ENCODE results near the gene AFP. TPM values are rescaled to one million over a fixed set of nuclear protein-coding genes. Genes with fewer than 3 reads are reported as not detected.

Gene AFP
- total RNA-seq, 1 experiment from 2014 or later: 0.92 TPM

DNA sequence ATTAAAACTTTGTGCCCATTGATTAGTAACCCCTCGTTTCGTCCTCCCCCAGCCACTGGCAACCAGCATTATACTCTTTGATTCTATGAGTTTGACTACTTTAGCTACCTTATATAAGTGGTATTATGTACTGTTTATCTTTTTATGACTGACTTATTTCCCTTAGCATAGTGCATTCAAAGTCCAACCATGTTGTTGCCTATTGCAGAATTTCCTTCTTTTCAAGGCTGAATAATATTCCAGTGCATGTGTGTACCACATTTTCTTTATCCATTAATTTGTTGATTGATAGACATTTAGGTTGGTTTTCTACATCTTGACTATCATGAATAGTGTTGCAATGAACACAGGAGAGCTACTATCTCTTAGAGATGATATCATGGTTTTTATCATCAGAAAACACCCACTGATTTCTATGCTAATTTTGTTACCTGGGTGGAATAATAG is 28.8 kb upstream of the AFP start:
- no peak overlapping the region for H3K27ac ChIP-seq
- H4K20me1 ChIP-seq (ENCODE audit: insufficient read depth): no peaks in the 10 kb centered on the region
- H3K27me3 ChIP-seq (ENCODE audit: insufficient read depth, low read depth): no peaks in the 10 kb centered on the region
- TF ChIP-seq EZH2 (IDR thresholded peaks at IDR 0.05; ENCODE audit: low read depth): no peak
- TF ChIP-seq, protein P1, sequence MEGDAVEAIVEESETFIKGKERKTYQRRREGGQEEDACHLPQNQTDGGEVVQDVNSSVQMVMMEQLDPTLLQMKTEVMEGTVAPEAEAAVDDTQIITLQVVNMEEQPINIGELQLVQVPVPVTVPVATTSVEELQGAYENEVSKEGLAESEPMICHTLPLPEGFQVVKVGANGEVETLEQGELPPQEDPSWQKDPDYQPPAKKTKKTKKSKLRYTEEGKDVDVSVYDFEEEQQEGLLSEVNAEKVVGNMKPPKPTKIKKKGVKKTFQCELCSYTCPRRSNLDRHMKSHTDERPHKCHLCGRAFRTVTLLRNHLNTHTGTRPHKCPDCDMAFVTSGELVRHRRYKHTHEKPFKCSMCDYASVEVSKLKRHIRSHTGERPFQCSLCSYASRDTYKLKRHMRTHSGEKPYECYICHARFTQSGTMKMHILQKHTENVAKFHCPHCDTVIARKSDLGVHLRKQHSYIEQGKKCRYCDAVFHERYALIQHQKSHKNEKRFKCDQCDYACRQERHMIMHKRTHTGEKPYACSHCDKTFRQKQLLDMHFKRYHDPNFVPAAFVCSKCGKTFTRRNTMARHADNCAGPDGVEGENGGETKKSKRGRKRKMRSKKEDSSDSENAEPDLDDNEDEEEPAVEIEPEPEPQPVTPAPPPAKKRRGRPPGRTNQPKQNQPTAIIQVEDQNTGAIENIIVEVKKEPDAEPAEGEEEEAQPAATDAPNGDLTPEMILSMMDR (conservative IDR thresholded peaks at IDR 0.05): no peak
- ChIA-PET CTCF (no interaction called here), POLR2A (ENCODE audit: unreplicated experiment) (no interaction called here)
- H3K4me2 ChIP-seq: no peak overlapping the region
- H3K4me3 ChIP-seq: no peak overlapping the region
- H3K36me3 ChIP-seq (ENCODE audit: low read depth): no peaks in the 10 kb centered on the region
- H2AFZ ChIP-seq: no peak overlapping the region
- H3F3A ChIP-seq (ENCODE audit: insufficient read depth, low read depth): no peaks in the 10 kb centered on the region
- intact Hi-C loops (cut with micrococcal nuclease; ENCODE audit: unreplicated experiment): no loop called here
- H3K79me2 ChIP-seq (ENCODE audit: low read depth): no peaks in the 10 kb centered on the region
- H3K9me2 ChIP-seq (ENCODE audit: insufficient read depth): no peaks in the 10 kb centered on the region
- H3K9me3 ChIP-seq (ENCODE audit: insufficient read depth, low read depth): no peaks in the 10 kb centered on the region
- no peaks in the 10 kb centered on the region for H3K4me1 ChIP-seq (replicated peaks; ENCODE audit: insufficient read depth)
- DNase-seq: no peak
- BruUV-seq (replicated peaks): no TSS peak

DNA sequence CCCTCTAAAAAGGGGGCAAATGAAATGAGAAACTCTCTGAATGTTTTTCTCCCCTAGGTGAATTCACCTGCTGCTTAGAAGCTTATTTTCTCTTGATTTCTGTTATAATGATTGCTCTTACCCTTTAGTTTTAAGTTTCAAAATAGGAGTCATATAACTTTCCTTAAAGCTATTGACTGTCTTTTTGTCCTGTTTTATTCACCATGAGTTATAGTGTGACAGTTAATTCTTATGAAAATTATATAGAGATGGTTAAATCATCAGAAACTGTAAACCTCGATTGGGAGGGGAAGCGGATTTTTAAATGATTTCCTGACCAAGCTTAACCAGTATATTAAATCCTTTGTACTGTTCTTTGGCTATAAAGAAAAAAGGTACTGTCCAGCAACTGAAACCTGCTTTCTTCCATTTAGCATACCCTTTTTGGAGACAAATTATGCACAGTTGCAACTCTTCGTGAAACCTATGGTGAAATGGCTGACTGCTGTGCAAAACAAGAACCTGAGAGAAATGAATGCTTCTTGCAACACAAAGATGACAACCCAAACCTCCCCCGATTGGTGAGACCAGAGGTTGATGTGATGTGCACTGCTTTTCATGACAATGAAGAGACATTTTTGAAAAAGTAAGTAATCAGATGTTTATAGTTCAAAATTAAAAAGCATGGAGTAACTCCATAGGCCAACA is 27.7 kb upstream of the AFP start:
- Histone ChIP-seq H3F3A (ENCODE audit: insufficient read depth, low read depth) (no peaks in the 10 kb centered on the region), H2AFZ (no peak overlapping the region), H3K9me2 (ENCODE audit: insufficient read depth) (no peaks in the 10 kb centered on the region), H3K36me3 (ENCODE audit: low read depth) (no peaks in the 10 kb centered on the region), H3K4me3 (no peak overlapping the region), H3K4me2 (no peak overlapping the region), H3K27ac (no peak overlapping the region), H3K79me2 (ENCODE audit: low read depth) (no peaks in the 10 kb centered on the region), H3K4me1 (replicated peaks; ENCODE audit: insufficient read depth) (no peaks in the 10 kb centered on the region), H3K9me3 (ENCODE audit: insufficient read depth, low read depth) (no peaks in the 10 kb centered on the region), H4K20me1 (ENCODE audit: insufficient read depth) (no peaks in the 10 kb centered on the region), H3K27me3 (ENCODE audit: insufficient read depth, low read depth) (no peaks in the 10 kb centered on the region)
- intact Hi-C loops (cut with micrococcal nuclease; ENCODE audit: unreplicated experiment): no loop called here
- no peak for TF ChIP-seq EZH2 (IDR thresholded peaks at IDR 0.05; ENCODE audit: low read depth)
- TF ChIP-seq, protein P1 (conservative IDR thresholded peaks at IDR 0.05): no peak
- POLR2A ChIA-PET (ENCODE audit: unreplicated experiment): no interaction called here
- CTCF ChIA-PET: interaction anchor here (0.6 kb wide), 1 partner anchor 133 kb away, joined by 3 read pairs; no protein-coding TSS in a partner anchor
- BruUV-seq (replicated peaks): no TSS peak
- DNase-seq: no peak

DNA sequence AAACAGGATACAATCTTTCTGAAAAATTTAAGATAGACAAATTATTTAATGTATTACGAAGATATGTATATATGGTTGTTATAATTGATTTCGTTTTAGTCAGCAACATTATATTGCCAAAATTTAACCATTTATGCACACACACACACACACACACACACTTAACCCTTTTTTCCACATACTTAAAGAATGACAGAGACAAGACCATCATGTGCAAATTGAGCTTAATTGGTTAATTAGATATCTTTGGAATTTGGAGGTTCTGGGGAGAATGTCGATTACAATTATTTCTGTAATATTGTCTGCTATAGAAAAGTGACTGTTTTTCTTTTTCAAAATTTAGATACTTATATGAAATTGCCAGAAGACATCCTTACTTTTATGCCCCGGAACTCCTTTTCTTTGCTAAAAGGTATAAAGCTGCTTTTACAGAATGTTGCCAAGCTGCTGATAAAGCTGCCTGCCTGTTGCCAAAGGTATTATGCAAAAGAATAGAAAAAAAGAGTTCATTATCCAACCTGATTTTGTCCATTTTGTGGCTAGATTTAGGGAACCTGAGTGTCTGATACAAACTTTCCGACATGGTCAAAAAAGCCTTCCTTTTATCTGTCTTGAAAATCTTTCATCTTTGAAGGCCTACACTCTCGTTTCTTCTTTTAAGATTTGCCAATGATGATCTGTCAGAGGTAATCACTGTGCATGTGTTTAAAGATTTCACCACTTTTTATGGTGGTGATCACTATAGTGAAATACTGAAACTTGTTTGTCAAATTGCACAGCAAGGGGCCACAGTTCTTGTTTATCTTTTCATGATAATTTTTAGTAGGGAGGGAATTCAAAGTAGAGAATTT is 26.8 kb upstream of the AFP start:
- Histone ChIP-seq H3K79me2 (ENCODE audit: low read depth) (no peaks in the 10 kb centered on the region), H3K27ac (no peak overlapping the region), H3K36me3 (ENCODE audit: low read depth) (no peaks in the 10 kb centered on the region), H3K4me3 (no peak overlapping the region), H3K27me3 (ENCODE audit: insufficient read depth, low read depth) (no peaks in the 10 kb centered on the region), H3K9me2 (ENCODE audit: insufficient read depth) (no peaks in the 10 kb centered on the region), H3K9me3 (ENCODE audit: insufficient read depth, low read depth) (no peaks in the 10 kb centered on the region), H2AFZ (no peak overlapping the region), H3K4me2 (no peak overlapping the region), H3F3A (ENCODE audit: insufficient read depth, low read depth) (no peaks in the 10 kb centered on the region), H4K20me1 (ENCODE audit: insufficient read depth) (no peaks in the 10 kb centered on the region), H3K4me1 (replicated peaks; ENCODE audit: insufficient read depth) (no peaks in the 10 kb centered on the region)
- POLR2A ChIA-PET (ENCODE audit: unreplicated experiment): no interaction called here
- BruUV-seq (replicated peaks): no TSS peak
- no peak for DNase-seq
- no peak for TF ChIP-seq EZH2 (IDR thresholded peaks at IDR 0.05; ENCODE audit: low read depth)
- TF ChIP-seq, protein P1 (conservative IDR thresholded peaks at IDR 0.05): no peak
- intact Hi-C loops (cut with micrococcal nuclease; ENCODE audit: unreplicated experiment): no loop called here
- CTCF ChIA-PET: no interaction called here

All from PC-9 (cell line).